GM21381 (cell line): ENCODE results near the gene GNAO1.

Source experiments
- ATAC-seq: cut with Tn5 transposase; IDR thresholded peaks from one replicate; pipeline ENCODE4 v1.9.1; 2021; ENCODE audit warnings: mild to moderate bottlenecking, moderate library complexity; ENCODE audit not compliant: unreplicated experiment

The GNAO1 gene

GRCh38 chr16:56306690-56307533, 115.6 kb downstream of the GNAO1 start:
- ATAC-seq = no peak

GRCh38 chr16:56307534-56307873, 116.2 kb downstream of the GNAO1 start:
- ATAC-seq = no peak

- no peak for ATAC-seq
These were observed 117.7 kb downstream of the GNAO1 start for GRCh38 chr16:56309008-56309407.

GRCh38 chr16:56310690-56311089, 119.4 kb downstream of the GNAO1 start:
- ATAC-seq = no peak

- no peak for ATAC-seq
These were observed 120.1 kb downstream of the GNAO1 start for GRCh38 chr16:56311208-56312027.

GRCh38 chr16:56312028-56312300, 120.7 kb downstream of the GNAO1 start:
- no peak for ATAC-seq

GRCh38 chr16:56312556-56312955, 121.3 kb downstream of the GNAO1 start:
- no peak for ATAC-seq

- no peak for ATAC-seq
These were observed 123.1 kb downstream of the GNAO1 start for GRCh38 chr16:56314244-56314850.

- no peak for ATAC-seq
These were observed 124.7 kb downstream of the GNAO1 start for GRCh38 chr16:56315955-56316354.

- no peak for ATAC-seq
These were observed 125.3 kb downstream of the GNAO1 start for GRCh38 chr16:56316545-56316944.

GRCh38 chr16:56317998-56318826, 126.9 kb downstream of the GNAO1 start:
- ATAC-seq = peak; percentile 92

- no peak for ATAC-seq
These were observed 127.5 kb downstream of the GNAO1 start for GRCh38 chr16:56318827-56319140.

- no peak for ATAC-seq
These were observed 128.1 kb downstream of the GNAO1 start for GRCh38 chr16:56319376-56319775.

GRCh38 chr16:56320056-56320455, 128.8 kb downstream of the GNAO1 start:
- no peak for ATAC-seq

- ATAC-seq = no peak
These were observed 129.7 kb downstream of the GNAO1 start for GRCh38 chr16:56320811-56321558.

- ATAC-seq = no peak
These were observed 130.3 kb downstream of the GNAO1 start for GRCh38 chr16:56321571-56321970.

GRCh38 chr16:56324406-56324805, 133.1 kb downstream of the GNAO1 start:
- no peak for ATAC-seq

- no peak for ATAC-seq
These were observed 134.7 kb downstream of the GNAO1 start for GRCh38 chr16:56325956-56326355.

- ATAC-seq = no peak
These were observed 136.0 kb downstream of the GNAO1 start for GRCh38 chr16:56327071-56327928.

GRCh38 chr16:56327929-56328258, 136.6 kb downstream of the GNAO1 start:
- ATAC-seq = no peak
